RWPE1 (cell line): ENCODE data around the gene ADAMTS2.

ENCODE experiments used
- CTCF ChIA-PET: fragments of 350-600 bp; sonication (Branson Sonifier 250); formaldehyde crosslinking; extraction: SDS; loops from one replicate; lab custom pipeline; 2021; lab: Yijun Ruan, JAX
- POLR2A ChIA-PET: fragments of 400-600 bp; formaldehyde crosslinking; extraction: SDS; loops from one replicate; lab custom pipeline; 2020; ENCODE audit warnings: antibody characterized with exemption; ENCODE audit not compliant: low non-redundant PET; lab: Yijun Ruan, JAX
- DNase-seq: peaks from one replicate; pipeline ENCODE4 v3.0.0; 2012; ENCODE audit warnings: low spot score
- H3K27ac ChIP-seq: fragments of 450-650 bp; 2 replicates; pipeline ENCODE4 v1.5.1; 2017
- CTCF ChIP-seq: fragments of 450-650 bp; conservative IDR thresholded peaks from 2 replicates; pipeline ENCODE4 v1.5.1; 2017; ENCODE audit warnings: low read depth, mild to moderate bottlenecking

The ADAMTS2 gene

GRCh38 chr5:179261301-179262125, 83.7 kb downstream of the ADAMTS2 start:
- CTCF ChIA-PET = interaction anchor here (0.6 to 2.8 kb wide), 5 partner anchors 19 to 474 kb away, joined by 3 to 15 read pairs (median 4); no protein-coding TSS in a partner anchor
- POLR2A ChIA-PET = no interaction called here
- DNase-seq = no peak
- TF ChIP-seq CTCF = no peak
- H3K27ac ChIP-seq = no peak overlapping the region

- TF ChIP-seq CTCF = no peak
- ChIA-PET CTCF (interaction anchor here (1.0 to 2.8 kb wide), 3 partner anchors 18 to 233 kb away, joined by 3 to 15 read pairs (median 4); no protein-coding TSS in a partner anchor), POLR2A (no interaction called here)
- no peak for DNase-seq
- no peak overlapping the region for H3K27ac ChIP-seq
Measured at GRCh38 chr5:179260324-179261070, 84.8 kb downstream of the ADAMTS2 start.

GRCh38 chr5:179259731-179260323, 85.4 kb downstream of the ADAMTS2 start:
- CTCF ChIA-PET = interaction anchor here (2.8 kb wide), 1 partner anchor 93 kb away, joined by 15 read pairs; no protein-coding TSS in a partner anchor
- POLR2A ChIA-PET = no interaction called here
- TF ChIP-seq CTCF = no peak
- no peak for DNase-seq
- H3K27ac ChIP-seq = no peak overlapping the region

- POLR2A ChIA-PET = no interaction called here
- no peak for TF ChIP-seq CTCF
- CTCF ChIA-PET = interaction anchor here (0.5 kb wide), 1 partner anchor 358 kb away, joined by 3 read pairs; no protein-coding TSS in a partner anchor
- no peak for DNase-seq
- H3K27ac ChIP-seq = no peak overlapping the region
Measured at GRCh38 chr5:179258922-179259730, 86.1 kb downstream of the ADAMTS2 start.

- DNase-seq = no peak
- H3K27ac ChIP-seq = no peak overlapping the region
- ChIA-PET CTCF (interaction anchor here (0.5 kb wide), 1 partner anchor 357 kb away, joined by 3 read pairs; no protein-coding TSS in a partner anchor), POLR2A (no interaction called here)
- no peak for TF ChIP-seq CTCF
Measured at GRCh38 chr5:179258001-179258921, 87.0 kb downstream of the ADAMTS2 start.
